Muscle of leg (tissue), 11 donors: ENCODE data around the gene NPM3. TPM values are rescaled to one million over a fixed set of nuclear protein-coding genes. Genes with fewer than 3 reads are reported as not detected.

ENCODE experiments used
- DNase-seq: peaks from one replicate; pipeline ENCODE4 v3.0.0; 2013
- H3K27ac ChIP-seq: one replicate; pipeline ENCODE4 v1.5.1; 2013; ENCODE audit warnings: mild to moderate bottlenecking, low read length, control low read depth
- H3K27me3 ChIP-seq: one replicate; pipeline ENCODE4 v1.6.1; 2013; ENCODE audit warnings: low read length; ENCODE audit not compliant: control insufficient read depth, insufficient read depth
- H3K36me3 ChIP-seq: one replicate; pipeline ENCODE4 v1.6.1; 2013; ENCODE audit warnings: low read length; ENCODE audit not compliant: control insufficient read depth, insufficient read depth
- H3K4me1 ChIP-seq: one replicate; pipeline ENCODE4 v1.6.1; 2013; ENCODE audit warnings: low read length; ENCODE audit not compliant: control insufficient read depth, insufficient read depth
- H3K4me3 ChIP-seq: one replicate; pipeline ENCODE4 v1.5.1; 2013; ENCODE audit warnings: low read length, control low read depth
- H3K9me3 ChIP-seq: replicated peaks from 2 replicates; pipeline ENCODE4 v1.6.1; 2013; ENCODE audit warnings: low read depth, low read length; ENCODE audit not compliant: control insufficient read depth
- WGBS: methylation state at CpG from one replicate; pipeline ENCODE4 v1.1.5; 2013; ENCODE audit warnings: missing lambda C conversion rate; ENCODE audit not compliant: insufficient coverage; 5-methylcytosine and 5-hydroxymethylcytosine counted together
- polyA plus RNA-seq, 8 donors: library from polyadenylated mRNA; unstranded; fragments of 120-200 nt; gene quantifications; one replicate each; pipeline versions ENCODE4 v1.2.1 to v1.2.3, GENCODE V29; 2013; ENCODE audit warnings: inconsistent platforms in 1 of 8, low replicate concordance in 1 of 8; ENCODE audit not compliant: insufficient read length in 8 of 8, insufficient read depth in 1 of 8
- total RNA-seq: library from RNA; stranded (reverse); fragments of 120-200 nt; gene quantifications from one replicate; pipeline ENCODE4 v1.2.4, GENCODE V29; 2013

The NPM3 gene
- total and polyA plus RNA-seq, 9 donors = 54.1 to 80.9 (median 72.7) TPM

GRCh38 chr10:101781984-101782810 is 1.0 kb downstream of the NPM3 start:
- Histone ChIP-seq H3K36me3 (peaks cover 24% of the 10 kb centered on the region), H3K9me3 (no peaks in the 10 kb centered on the region), H3K27me3 (peaks cover 35% of the 10 kb centered on the region), H3K4me3 (peak overlapping the region; percentile 79), H3K27ac (no peak overlapping the region), H3K4me1 (peaks cover 49% of the 10 kb centered on the region)
- WGBS = 38% methylated on average over 7 of the region's 17 CpGs
- DNase-seq = no peak

- Histone ChIP-seq H3K4me3 (no peak overlapping the region), H3K9me3 (no peaks in the 10 kb centered on the region), H3K4me1 (peaks cover 49% of the 10 kb centered on the region), H3K36me3 (peaks cover 19% of the 10 kb centered on the region), H3K27me3 (peaks cover 41% of the 10 kb centered on the region), H3K27ac (no peak overlapping the region)
- DNase-seq = no peak
- WGBS = 61% methylated on average over 5 of the region's 7 CpGs
Observed at GRCh38 chr10:101781655-101781983, 1.6 kb downstream of the NPM3 start.

GRCh38 chr10:101780818-101781654 is 2.2 kb downstream of the NPM3 start:
- DNase-seq = peak; percentile 48
- whole genome bisulfite sequencing = 64% methylated on average over 8 of the region's 14 CpGs
- Histone ChIP-seq H3K4me3 (no peak overlapping the region), H3K9me3 (no peaks in the 10 kb centered on the region), H3K27me3 (peaks cover 45% of the 10 kb centered on the region), H3K4me1 (peaks cover 53% of the 10 kb centered on the region), H3K27ac (peak overlapping the region; percentile 65), H3K36me3 (peaks cover 14% of the 10 kb centered on the region)

GRCh38 chr10:101780187-101780817 is 2.9 kb downstream of the NPM3 start:
- peak overlapping the region; percentile 3 for H3K27ac ChIP-seq
- H3K9me3 ChIP-seq = no peaks in the 10 kb centered on the region
- peaks cover 49% of the 10 kb centered on the region for H3K27me3 ChIP-seq
- no peak for DNase-seq
- peak overlapping the region; percentile 9 for H3K4me3 ChIP-seq
- WGBS = 45% methylated on average over 2 of the region's 17 CpGs
- peaks cover 55% of the 10 kb centered on the region for H3K4me1 ChIP-seq
- H3K36me3 ChIP-seq = peaks cover 8% of the 10 kb centered on the region

- DNase-seq = peak; percentile 57
- Histone ChIP-seq H3K36me3 (peaks cover 1% of the 10 kb centered on the region), H3K27me3 (peaks cover 55% of the 10 kb centered on the region), H3K4me1 (peaks cover 61% of the 10 kb centered on the region), H3K4me3 (peak overlapping the region; percentile 9), H3K27ac (peak overlapping the region; percentile 3), H3K9me3 (no peaks in the 10 kb centered on the region)
- 2% methylated on average over 45 of the region's 51 CpGs for WGBS
Observed at GRCh38 chr10:101779544-101780186, 3.6 kb downstream of the NPM3 start.

- Histone ChIP-seq H3K27ac (no peak overlapping the region), H3K36me3 (no peaks in the 10 kb centered on the region), H3K4me1 (peaks cover 62% of the 10 kb centered on the region), H3K27me3 (peaks cover 62% of the 10 kb centered on the region), H3K9me3 (no peaks in the 10 kb centered on the region), H3K4me3 (peak overlapping the region; percentile 5)
- no peak for DNase-seq
- WGBS = 10% methylated on average over 56 of the region's 58 CpGs
Observed at GRCh38 chr10:101778781-101779543, 4.3 kb downstream of the NPM3 start.

- Histone ChIP-seq H3K4me3 (no peak overlapping the region), H3K27me3 (peaks cover 68% of the 10 kb centered on the region)
Observed at GRCh38 chr10:101778151-101778780, 5.0 kb downstream of the NPM3 start.

GRCh38 chr10:101777619-101778145 is 5.6 kb downstream of the NPM3 start:
- H3K9me3 ChIP-seq = no peaks in the 10 kb centered on the region
- DNase-seq = no peak
- H3K4me3 ChIP-seq = no peak overlapping the region
- no peak overlapping the region for H3K27ac ChIP-seq
- peaks cover 74% of the 10 kb centered on the region for H3K27me3 ChIP-seq
- H3K4me1 ChIP-seq = peaks cover 59% of the 10 kb centered on the region
- H3K36me3 ChIP-seq = no peaks in the 10 kb centered on the region
- WGBS = 60% methylated on average over 1 of the region's 3 CpGs

More at GRCh38 chr10:101778151-101778780, 5.0 kb downstream of the NPM3 start:
- Histone ChIP-seq H3K4me1 (peaks cover 58% of the 10 kb centered on the region), H3K36me3 (no peaks in the 10 kb centered on the region), H3K27ac (no peak overlapping the region), H3K9me3 (no peaks in the 10 kb centered on the region)
- WGBS = 48% methylated on average over 7 of the region's 12 CpGs
- no peak for DNase-seq
